Psoas muscle (tissue), 8 donors: ENCODE data around the gene DBF4B. TPM values are rescaled to one million over a fixed set of nuclear protein-coding genes. Genes with fewer than 3 reads are reported as not detected.

Experiments used
- ATAC-seq, 4 donors: fragments of 200-7000 bp; cut with Tn5 transposase; one replicate each; pipeline ENCODE4 v1.9.1; 2020; ENCODE audit warnings: moderate library complexity in 3 of 4, mild to moderate bottlenecking in 2 of 4
- DNase-seq, 2 donors: peaks; one replicate each; pipeline ENCODE4 v3.0.0-alpha.2; 2020
- H3K27ac ChIP-seq: fragments of 200-600 bp; one replicate; pipeline ENCODE4 v1.8.0; 2022
- H3K27me3 ChIP-seq, 3 donors: fragments of 200-600 bp in 1 of 3; one replicate each; pipeline versions ENCODE4 v1.6.1 to v1.8.0; 2013 to 2022; ENCODE audit warnings: low read length in 2 of 3, mild to moderate bottlenecking in 2 of 3, moderate library complexity in 1 of 3; ENCODE audit not compliant: insufficient read depth in 3 of 3
- H3K36me3 ChIP-seq, 2 donors: fragments of 200-600 bp in 1 of 2; one replicate each; pipeline versions ENCODE4 v1.6.1 to v1.8.0; 2013 to 2022; ENCODE audit warnings: low read depth in 1 of 2, mild to moderate bottlenecking in 1 of 2, moderate library complexity in 1 of 2; ENCODE audit not compliant: insufficient read depth in 1 of 2
- H3K4me1 ChIP-seq: fragments of 200-600 bp; one replicate; pipeline ENCODE4 v1.8.0; 2022
- H3K4me3 ChIP-seq: fragments of 200-600 bp; one replicate; pipeline ENCODE4 v1.8.0; 2022; ENCODE audit warnings: mild to moderate bottlenecking
- H3K9me3 ChIP-seq: fragments of 200-600 bp; one replicate; pipeline ENCODE4 v1.8.0; 2022
- CTCF ChIP-seq: fragments of 200-600 bp; IDR thresholded peaks from one replicate; pipeline ENCODE4 v1.8.0; 2022; ENCODE audit warnings: antibody characterized with exemption
- WGBS, 3 donors: extraction: QIAGEN DNeasy Blood & Tissue Kit; methylation state at CpG; one replicate each; pipeline versions ENCODE4 v1.1.6 to v1.1.7; 2013; 5-methylcytosine and 5-hydroxymethylcytosine counted together
- intact Hi-C, 2 donors: fragments of 100-400 bp; cut with DNase I; formaldehyde crosslinking; loops; one replicate each; pipeline versions ENCODE4 v1.11.0 to v1.14.2; 2022
- polyA plus RNA-seq, 3 donors: library from polyadenylated mRNA; stranded (reverse); fragments of 200-250 nt; gene quantifications; one replicate each; pipeline ENCODE4 v1.2.3, GENCODE V29; 2013
- total RNA-seq, 4 donors: library from RNA; stranded (reverse); fragmentation: NEBNext Ultra II Directional in 2 of 4; extraction: Animal tissue kit (Norgen Biotek cat#: 25700) in 2 of 4; gene quantifications; one replicate each; pipeline versions ENCODE4 v1.2.1 to v1.2.4, GENCODE V29; 2021 to 2023
- donor health status: healthy with polysubstance abuse.
- donor health status: DM: no; HTN: no; CAD: no; lungs with moderate emphysema.
- donor health status: Bipolar disorder and iron deficiency.
- donor health status: healthy.
- donor health status: DM: yes; HTN: yes; CAD: no.
- donor health status: DM: no; HTN: no; CAD: no.
- donor health status: DM: no; HTN: no; CAD: no.
- donor health status: DM: yes; HTN: yes; CAD: no.

DBF4B gene
- total and polyA plus RNA-seq, 7 donors, result 0.79 to 5.0 (median 3.2) TPM

GRCh38 chr17:44749980-44750318 lies 41.5 kb downstream of the DBF4B start:
- WGBS, 3 donors, result 49 to 65% (median 64%) methylated on average over 9 of the region's 9 CpGs
- peaks cover 0 to 36% of the 10 kb centered on the region in 2 donors for H3K36me3 ChIP-seq
- intact Hi-C loops, result no loop called here
- no peaks in the 10 kb centered on the region for H3K4me1 ChIP-seq
- no peak overlapping the region for H3K27ac ChIP-seq
- no peak for DNase-seq
- no peak for ATAC-seq
- no peak for TF ChIP-seq CTCF
- no peaks in the 10 kb centered on the region for H3K9me3 ChIP-seq
- no peak overlapping the region for H3K4me3 ChIP-seq
- peaks cover 0 to 4% (median 0%) of the 10 kb centered on the region in 3 donors for H3K27me3 ChIP-seq

DNA sequence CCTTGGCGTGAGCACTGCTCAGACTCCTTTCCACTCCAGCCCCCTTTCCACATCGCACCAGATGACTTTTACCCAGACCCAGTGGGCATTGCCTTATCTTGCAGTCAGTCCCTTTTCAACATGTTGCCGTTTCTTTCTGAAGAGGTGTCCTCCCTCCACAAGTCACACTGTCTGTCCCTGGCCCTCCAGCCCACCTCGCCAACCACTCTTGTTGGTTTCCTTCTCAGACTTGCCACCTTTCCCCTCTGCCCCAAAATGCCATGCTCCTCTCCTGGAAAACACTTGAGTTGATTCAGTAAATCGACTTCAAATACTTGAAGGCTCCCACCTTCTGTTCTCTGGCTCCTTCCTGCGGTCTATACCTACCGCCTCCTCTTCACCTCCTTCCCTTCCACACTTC lies 42.9 kb downstream of the DBF4B start:
- Histone ChIP-seq H3K9me3 (no peaks in the 10 kb centered on the region), H3K4me3 (no peak overlapping the region), H3K36me3 (peaks cover 0 to 36% of the 10 kb centered on the region in 2 donors), H3K27ac (no peak overlapping the region), H3K4me1 (no peaks in the 10 kb centered on the region), H3K27me3 (peaks cover 0 to 6% (median 0%) of the 10 kb centered on the region in 3 donors)
- intact Hi-C loops, result no loop called here
- ATAC-seq, result no peak
- TF ChIP-seq CTCF, result no peak
- WGBS, 3 donors, result 88 to 93% (median 90%) methylated on average over 7 of the region's 7 CpGs
- DNase-seq, result no peak

DNA sequence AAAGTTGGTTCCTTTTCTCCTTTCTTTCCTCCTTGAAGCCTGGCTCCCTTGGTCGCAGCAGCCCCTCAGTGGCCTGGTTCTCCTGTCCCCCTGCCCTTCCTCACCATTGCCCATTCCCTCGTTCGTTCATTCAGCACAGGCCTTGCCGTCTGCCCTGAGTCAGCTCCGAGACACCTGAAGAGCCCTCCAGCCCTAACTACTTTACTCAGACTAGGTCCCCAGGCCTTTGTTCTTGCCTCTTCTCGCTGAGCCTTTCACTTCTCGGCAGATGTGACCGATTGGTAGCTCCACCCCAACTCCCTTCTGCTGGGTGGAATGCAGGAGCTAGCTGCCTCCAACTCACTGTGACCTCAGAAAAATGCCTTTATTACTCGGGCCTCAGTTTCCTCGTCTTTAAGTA lies 43.3 kb downstream of the DBF4B start:
- WGBS, 3 donors, result 86 to 92% (median 89%) methylated on average over 10 of the region's 10 CpGs
- no peak for TF ChIP-seq CTCF
- ATAC-seq (no peak), DNase-seq (no peak)
- Histone ChIP-seq H3K4me3 (no peak overlapping the region), H3K9me3 (no peaks in the 10 kb centered on the region), H3K27ac (no peak overlapping the region), H3K27me3 (peaks cover 0 to 6% (median 0%) of the 10 kb centered on the region in 3 donors), H3K4me1 (no peaks in the 10 kb centered on the region), H3K36me3 (peaks cover 0 to 35% of the 10 kb centered on the region in 2 donors)
- intact Hi-C loops, result no loop called here

GRCh38 chr17:44752953-44753861 lies 44.7 kb downstream of the DBF4B start:
- H3K27me3 ChIP-seq, result peaks cover 0 to 13% (median 8%) of the 10 kb centered on the region in 3 donors
- no peak overlapping the region for H3K4me3 ChIP-seq
- no peaks in the 10 kb centered on the region for H3K9me3 ChIP-seq
- no peak for ATAC-seq
- H3K36me3 ChIP-seq, result peaks cover 0 to 21% of the 10 kb centered on the region in 2 donors
- TF ChIP-seq CTCF, result no peak
- 76 to 80% (median 77%) methylated on average over 17 of the region's 17 CpGs for WGBS, 3 donors
- H3K4me1 ChIP-seq, result no peaks in the 10 kb centered on the region
- DNase-seq, result no peak
- H3K27ac ChIP-seq, result no peak overlapping the region
- intact Hi-C loops, result no loop called here
